ENCODE data around the gene TINAG. TPM values are rescaled to one million over a fixed set of nuclear protein-coding genes. Genes with fewer than 3 reads are reported as not detected.

Gene TINAG
- total RNA-seq, 4 donors from 2014 or later, result not detected

DNA sequence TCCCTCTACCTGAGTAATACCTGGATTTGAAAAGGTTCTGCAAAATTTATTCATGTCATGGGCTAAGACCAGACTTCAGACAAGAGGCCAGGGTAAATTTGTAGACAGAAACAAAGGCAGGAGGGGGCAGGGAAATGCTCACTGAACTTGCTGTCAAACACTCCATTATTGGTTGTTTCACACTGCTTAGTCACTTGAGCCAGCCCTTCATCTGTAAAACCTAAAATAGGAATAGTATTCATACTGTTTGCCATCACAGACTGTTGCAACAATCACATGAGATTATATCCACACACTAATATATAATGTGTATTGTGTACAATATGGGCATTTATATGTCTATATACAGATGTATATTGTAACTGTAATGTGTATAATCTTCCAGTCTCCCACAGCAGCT, 6.5 kb upstream of the TINAG start:
- H3K9me3 ChIP-seq, result no peaks in the 10 kb centered on the region
- H3K36me3 ChIP-seq, result no peaks in the 10 kb centered on the region
- intact Hi-C loops (cut with DNase I), result no loop called here
- H3K27ac ChIP-seq (replicated peaks in 1 of 4), result no peak overlapping the region
- no peak for DNase-seq (ENCODE audit: extremely low spot score)
- TF ChIP-seq POLR2A (IDR thresholded peaks at IDR 0.05; ENCODE audit: low read depth) (no peak), EP300 (IDR thresholded peaks at IDR 0.05) (no peak), POLR2AphosphoS5 (IDR thresholded peaks at IDR 0.05) (no peak)
- TF ChIP-seq, protein P1, sequence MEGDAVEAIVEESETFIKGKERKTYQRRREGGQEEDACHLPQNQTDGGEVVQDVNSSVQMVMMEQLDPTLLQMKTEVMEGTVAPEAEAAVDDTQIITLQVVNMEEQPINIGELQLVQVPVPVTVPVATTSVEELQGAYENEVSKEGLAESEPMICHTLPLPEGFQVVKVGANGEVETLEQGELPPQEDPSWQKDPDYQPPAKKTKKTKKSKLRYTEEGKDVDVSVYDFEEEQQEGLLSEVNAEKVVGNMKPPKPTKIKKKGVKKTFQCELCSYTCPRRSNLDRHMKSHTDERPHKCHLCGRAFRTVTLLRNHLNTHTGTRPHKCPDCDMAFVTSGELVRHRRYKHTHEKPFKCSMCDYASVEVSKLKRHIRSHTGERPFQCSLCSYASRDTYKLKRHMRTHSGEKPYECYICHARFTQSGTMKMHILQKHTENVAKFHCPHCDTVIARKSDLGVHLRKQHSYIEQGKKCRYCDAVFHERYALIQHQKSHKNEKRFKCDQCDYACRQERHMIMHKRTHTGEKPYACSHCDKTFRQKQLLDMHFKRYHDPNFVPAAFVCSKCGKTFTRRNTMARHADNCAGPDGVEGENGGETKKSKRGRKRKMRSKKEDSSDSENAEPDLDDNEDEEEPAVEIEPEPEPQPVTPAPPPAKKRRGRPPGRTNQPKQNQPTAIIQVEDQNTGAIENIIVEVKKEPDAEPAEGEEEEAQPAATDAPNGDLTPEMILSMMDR (IDR thresholded peaks at IDR 0.05), result no peak
- H3K27me3 ChIP-seq, result no peaks in the 10 kb centered on the region
- H3K4me3 ChIP-seq, result no peak overlapping the region
- no peaks in the 10 kb centered on the region for H3K4me1 ChIP-seq

DNA sequence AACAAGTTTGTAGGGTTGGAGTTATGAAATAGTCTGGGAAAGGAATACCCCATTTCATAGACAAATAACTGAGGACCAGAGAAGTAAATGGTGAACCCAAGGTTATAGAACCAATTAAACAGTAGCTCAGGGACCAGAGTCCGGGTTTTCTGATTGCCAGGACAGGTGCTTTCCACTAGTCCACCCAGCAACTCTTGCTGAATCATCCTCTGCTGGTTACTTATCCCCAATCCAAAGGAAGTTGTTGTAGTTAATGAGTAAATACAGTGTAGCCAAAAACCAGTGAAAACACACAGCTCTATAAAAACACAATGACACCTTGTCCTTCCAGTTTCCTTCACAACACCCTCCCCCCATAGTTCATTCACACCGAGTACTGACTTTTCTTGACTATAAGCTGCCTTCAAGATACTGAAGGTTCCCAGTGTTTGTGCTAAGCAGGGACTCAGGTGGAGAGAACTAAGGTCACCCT, 766 bp upstream of the TINAG start:
- intact Hi-C loops (cut with DNase I), result no loop called here
- Histone ChIP-seq H3K9me3 (no peaks in the 10 kb centered on the region), H3K27ac (replicated peaks in 1 of 4) (no peak overlapping the region), H3K36me3 (no peaks in the 10 kb centered on the region), H3K4me3 (no peak overlapping the region), H3K27me3 (no peaks in the 10 kb centered on the region), H3K4me1 (no peaks in the 10 kb centered on the region)
- WGBS, result 77% methylated on average over 2 of the region's 2 CpGs
- no peak for DNase-seq (ENCODE audit: extremely low spot score)
- no peak for TF ChIP-seq EP300 (IDR thresholded peaks at IDR 0.05)
- TF ChIP-seq, protein P1 (IDR thresholded peaks at IDR 0.05), result no peak
- no peak for TF ChIP-seq POLR2A (IDR thresholded peaks at IDR 0.05; ENCODE audit: low read depth)
- TF ChIP-seq POLR2AphosphoS5 (IDR thresholded peaks at IDR 0.05), result no peak

DNA sequence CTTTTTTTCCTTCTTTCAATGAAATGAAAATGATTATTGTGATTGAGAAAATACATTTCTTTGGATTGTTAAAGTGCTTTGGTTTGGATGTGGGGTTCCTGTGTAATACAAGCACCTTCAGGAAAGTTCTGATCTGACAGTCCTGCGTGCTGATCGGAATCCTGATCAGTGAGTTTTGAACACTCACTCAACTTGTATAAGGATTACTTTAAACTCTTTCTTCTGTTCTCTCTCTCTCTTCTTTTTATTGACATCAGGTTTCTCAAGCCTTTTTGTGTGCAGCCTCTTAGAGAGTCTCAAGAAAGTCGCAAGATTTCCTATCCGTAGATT, 710 bp downstream of the TINAG start:
- no peak for DNase-seq (ENCODE audit: extremely low spot score)
- H3K4me3 ChIP-seq, result no peak overlapping the region
- WGBS, result 94% methylated on average over 4 of the region's 4 CpGs
- H3K4me1 ChIP-seq, result no peaks in the 10 kb centered on the region
- no peak overlapping the region for H3K27ac ChIP-seq (replicated peaks in 1 of 4)
- TF ChIP-seq POLR2A (IDR thresholded peaks at IDR 0.05; ENCODE audit: low read depth) (no peak), EP300 (IDR thresholded peaks at IDR 0.05) (no peak), POLR2AphosphoS5 (IDR thresholded peaks at IDR 0.05) (no peak)
- TF ChIP-seq, protein P1 (IDR thresholded peaks at IDR 0.05), result no peak
- no peaks in the 10 kb centered on the region for H3K9me3 ChIP-seq
- H3K27me3 ChIP-seq, result no peaks in the 10 kb centered on the region
- intact Hi-C loops (cut with DNase I), result no loop called here
- H3K36me3 ChIP-seq, result no peaks in the 10 kb centered on the region

DNA sequence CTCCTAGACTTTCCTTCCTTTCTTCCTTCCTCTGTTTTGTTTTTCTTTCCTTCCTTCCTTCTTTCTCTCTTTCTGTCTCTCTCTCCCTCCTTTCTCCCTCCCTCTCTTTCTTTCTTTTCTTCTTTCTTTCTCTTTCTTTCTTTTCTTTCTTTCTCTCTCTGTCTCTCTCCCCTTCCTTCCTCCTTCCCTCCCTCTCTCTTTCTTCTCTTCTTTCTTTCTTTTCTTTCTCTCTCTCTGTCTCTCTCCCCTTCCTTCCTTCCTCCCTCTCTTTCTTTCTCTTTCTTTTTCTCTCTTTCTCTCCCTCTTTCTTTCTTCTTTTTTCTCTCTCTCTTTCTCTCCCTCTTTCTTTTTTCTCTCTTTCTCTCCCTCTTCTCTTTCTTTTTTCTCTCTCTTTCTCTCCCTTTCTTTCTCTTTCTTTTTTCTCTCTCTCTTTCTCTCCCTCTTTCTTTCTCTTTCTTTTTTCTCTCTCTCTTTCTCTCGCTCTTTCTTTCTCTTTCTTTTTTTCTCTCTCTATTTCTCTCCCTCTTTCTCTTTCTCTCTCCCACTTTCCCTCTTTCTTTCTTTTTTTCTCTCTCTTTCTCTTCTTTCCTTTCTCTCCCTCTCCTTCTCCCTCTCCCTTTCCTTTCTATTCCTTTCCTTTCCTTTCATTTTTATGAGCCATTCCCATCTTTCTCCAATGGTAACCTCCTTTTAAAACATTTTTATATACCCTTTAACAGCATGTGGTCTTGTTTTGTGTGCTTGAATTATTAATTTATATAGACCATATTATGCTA, 2.3 kb downstream of the TINAG start:
- 74% methylated on average over 1 of the region's 1 CpG for WGBS
- Histone ChIP-seq H3K36me3 (no peaks in the 10 kb centered on the region), H3K27me3 (no peaks in the 10 kb centered on the region), H3K27ac (replicated peaks in 1 of 4) (no peak overlapping the region), H3K4me3 (no peak overlapping the region), H3K4me1 (no peaks in the 10 kb centered on the region), H3K9me3 (no peaks in the 10 kb centered on the region)
- DNase-seq (ENCODE audit: extremely low spot score), result no peak
- no peak for TF ChIP-seq POLR2AphosphoS5 (IDR thresholded peaks at IDR 0.05)
- no peak for TF ChIP-seq EP300 (IDR thresholded peaks at IDR 0.05)
- no peak for TF ChIP-seq POLR2A (IDR thresholded peaks at IDR 0.05; ENCODE audit: low read depth)
- TF ChIP-seq, protein P1 (IDR thresholded peaks at IDR 0.05), result no peak
- intact Hi-C loops (cut with DNase I), result no loop called here

GRCh38 chr6:54315656-54316055, 7.4 kb downstream of the TINAG start:
- Histone ChIP-seq H3K36me3 (no peaks in the 10 kb centered on the region), H3K4me1 (no peaks in the 10 kb centered on the region), H3K9me3 (no peaks in the 10 kb centered on the region), H3K27me3 (no peaks in the 10 kb centered on the region), H3K27ac (replicated peaks in 1 of 4) (no peak overlapping the region), H3K4me3 (no peak overlapping the region)
- no peak for DNase-seq (ENCODE audit: extremely low spot score)
- no peak for TF ChIP-seq POLR2A (IDR thresholded peaks at IDR 0.05; ENCODE audit: low read depth)
- TF ChIP-seq POLR2AphosphoS5 (IDR thresholded peaks at IDR 0.05), result no peak
- no peak for TF ChIP-seq EP300 (IDR thresholded peaks at IDR 0.05)
- TF ChIP-seq, protein P1 (IDR thresholded peaks at IDR 0.05), result no peak
- 84% methylated on average over 4 of the region's 4 CpGs for WGBS
- intact Hi-C loops (cut with DNase I), result no loop called here
